ENCODE results near the gene SERPINB5.

- TF ChIP-seq, protein P1, sequence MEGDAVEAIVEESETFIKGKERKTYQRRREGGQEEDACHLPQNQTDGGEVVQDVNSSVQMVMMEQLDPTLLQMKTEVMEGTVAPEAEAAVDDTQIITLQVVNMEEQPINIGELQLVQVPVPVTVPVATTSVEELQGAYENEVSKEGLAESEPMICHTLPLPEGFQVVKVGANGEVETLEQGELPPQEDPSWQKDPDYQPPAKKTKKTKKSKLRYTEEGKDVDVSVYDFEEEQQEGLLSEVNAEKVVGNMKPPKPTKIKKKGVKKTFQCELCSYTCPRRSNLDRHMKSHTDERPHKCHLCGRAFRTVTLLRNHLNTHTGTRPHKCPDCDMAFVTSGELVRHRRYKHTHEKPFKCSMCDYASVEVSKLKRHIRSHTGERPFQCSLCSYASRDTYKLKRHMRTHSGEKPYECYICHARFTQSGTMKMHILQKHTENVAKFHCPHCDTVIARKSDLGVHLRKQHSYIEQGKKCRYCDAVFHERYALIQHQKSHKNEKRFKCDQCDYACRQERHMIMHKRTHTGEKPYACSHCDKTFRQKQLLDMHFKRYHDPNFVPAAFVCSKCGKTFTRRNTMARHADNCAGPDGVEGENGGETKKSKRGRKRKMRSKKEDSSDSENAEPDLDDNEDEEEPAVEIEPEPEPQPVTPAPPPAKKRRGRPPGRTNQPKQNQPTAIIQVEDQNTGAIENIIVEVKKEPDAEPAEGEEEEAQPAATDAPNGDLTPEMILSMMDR (IDR thresholded peaks at IDR 0.05; ENCODE audit: borderline replicate concordance, extremely low read depth, low read length, poor library complexity, severe bottlenecking) = no peak
- no peak for TF ChIP-seq EZH2 (IDR thresholded peaks at IDR 0.05; ENCODE audit: borderline replicate concordance, low read depth, low read length, severe bottlenecking)
Observed at GRCh38 chr18:63532471-63532870, 55.7 kb downstream of the SERPINB5 start.
